ENCODE measurements around the gene FAM193B.
"Not testable (repeated sequence)": the region's sequence is repeated elsewhere in the genome, so short reads cannot be mapped to it uniquely, and the experiment has no call there.

FAM193B gene

DNA sequence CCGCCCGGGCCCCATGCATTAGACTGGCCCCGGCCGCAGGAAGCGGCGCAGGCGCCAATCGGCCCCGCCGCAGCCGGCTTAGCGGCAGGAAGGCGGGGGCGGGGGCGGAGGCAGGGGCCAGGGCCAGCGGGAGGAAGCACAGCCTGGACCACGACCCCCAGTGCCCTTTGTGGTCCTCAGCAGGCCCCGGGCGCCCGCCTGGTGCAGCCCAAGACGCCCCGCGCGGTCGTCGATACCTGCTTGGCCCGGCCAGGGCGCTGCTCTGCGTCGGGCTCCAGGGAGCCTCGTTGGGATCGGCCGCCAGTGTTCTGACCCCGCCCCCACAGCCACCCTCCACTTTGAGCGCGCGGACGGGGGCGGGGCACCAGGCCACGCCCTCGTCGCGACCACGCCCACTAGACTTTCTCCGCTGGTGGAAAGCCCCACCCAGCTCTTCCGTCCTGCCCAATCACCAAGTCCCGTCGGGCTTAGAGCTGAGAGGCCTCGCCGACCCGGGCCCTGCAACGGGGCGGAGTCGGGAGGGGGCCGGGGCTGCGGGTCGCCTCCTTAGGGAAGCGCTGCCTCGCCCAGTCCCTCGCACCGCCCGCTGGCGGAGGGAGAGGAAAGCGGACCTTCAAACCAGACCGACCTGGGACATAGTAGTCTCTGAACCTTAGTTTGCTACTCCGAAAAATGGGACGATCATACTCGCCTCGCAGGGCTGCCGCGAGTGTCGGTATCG is 56.9 kb downstream of the FAM193B start, which contains the start of gene PDLIM7:
Gene PDLIM7 (minus strand): TSS at position 313 of the 721 bp plus-strand sequence. CDS start 1,092 bp downstream, outside the sequence.
- peak; percentile 95 to 98 for DNase-seq

DNA sequence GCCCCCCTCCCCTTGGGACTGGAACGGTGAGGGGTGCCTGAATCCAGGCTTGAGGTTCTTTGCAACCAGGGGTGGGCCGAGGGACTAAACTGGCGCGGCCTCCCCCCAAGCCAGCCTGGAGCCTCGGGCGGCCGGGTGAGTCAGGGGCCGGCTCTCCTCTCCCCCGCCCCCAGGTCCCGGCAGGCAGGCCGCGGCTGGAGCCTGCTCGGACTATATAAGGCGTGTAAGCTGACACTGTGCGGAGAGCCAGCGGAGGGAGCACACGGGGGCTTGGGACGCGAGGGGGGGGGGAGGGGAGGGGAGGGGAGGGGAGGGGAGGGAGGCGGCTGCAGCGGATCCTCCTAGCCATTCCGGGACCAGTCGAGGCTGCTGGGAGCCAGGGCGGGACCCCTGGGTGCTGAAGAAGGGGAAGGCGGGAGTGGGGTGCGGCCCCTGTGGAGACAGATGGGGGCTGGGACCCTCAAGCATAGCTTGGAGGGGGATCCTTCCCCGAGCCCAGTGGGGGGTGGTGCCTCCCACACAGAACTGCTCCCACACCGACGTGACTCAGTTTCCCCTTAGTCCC is 57.6 kb downstream of the FAM193B start:
- peak in 1 of 2 donors; percentile 49 for DNase-seq

DNA sequence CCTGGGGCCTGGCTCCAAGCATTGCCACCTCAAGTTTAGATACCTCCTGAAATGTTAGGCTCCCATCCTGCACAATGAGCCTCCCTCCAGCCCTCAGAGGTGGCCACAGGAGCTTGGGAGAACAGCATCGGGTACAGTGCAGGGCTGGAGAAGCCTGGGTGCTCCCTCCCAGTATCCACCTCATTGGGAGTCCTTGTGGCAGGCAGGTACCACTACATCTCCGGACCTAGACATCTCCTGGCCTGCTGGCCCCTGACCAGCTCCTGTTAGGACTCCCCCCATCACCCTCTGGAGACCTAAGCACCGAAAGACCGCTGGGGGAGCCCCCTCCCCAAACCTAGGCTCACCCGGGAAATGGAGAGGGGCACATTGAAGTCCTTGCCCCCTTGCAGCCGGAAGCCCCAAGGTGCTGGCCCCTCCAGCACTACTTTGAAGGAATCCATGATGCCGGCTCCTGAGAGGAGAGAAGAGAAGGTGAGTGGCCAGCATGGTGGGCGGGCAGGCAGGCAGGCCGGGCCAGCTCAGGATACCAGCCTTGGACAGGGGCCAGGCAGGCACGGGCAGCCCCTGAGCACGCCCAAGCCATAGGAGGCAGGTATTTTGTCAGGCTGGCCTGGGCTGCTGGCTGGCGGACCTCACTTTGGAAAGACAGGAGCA is 58.2 kb downstream of the FAM193B start:
- DNase-seq: no peak

DNA sequence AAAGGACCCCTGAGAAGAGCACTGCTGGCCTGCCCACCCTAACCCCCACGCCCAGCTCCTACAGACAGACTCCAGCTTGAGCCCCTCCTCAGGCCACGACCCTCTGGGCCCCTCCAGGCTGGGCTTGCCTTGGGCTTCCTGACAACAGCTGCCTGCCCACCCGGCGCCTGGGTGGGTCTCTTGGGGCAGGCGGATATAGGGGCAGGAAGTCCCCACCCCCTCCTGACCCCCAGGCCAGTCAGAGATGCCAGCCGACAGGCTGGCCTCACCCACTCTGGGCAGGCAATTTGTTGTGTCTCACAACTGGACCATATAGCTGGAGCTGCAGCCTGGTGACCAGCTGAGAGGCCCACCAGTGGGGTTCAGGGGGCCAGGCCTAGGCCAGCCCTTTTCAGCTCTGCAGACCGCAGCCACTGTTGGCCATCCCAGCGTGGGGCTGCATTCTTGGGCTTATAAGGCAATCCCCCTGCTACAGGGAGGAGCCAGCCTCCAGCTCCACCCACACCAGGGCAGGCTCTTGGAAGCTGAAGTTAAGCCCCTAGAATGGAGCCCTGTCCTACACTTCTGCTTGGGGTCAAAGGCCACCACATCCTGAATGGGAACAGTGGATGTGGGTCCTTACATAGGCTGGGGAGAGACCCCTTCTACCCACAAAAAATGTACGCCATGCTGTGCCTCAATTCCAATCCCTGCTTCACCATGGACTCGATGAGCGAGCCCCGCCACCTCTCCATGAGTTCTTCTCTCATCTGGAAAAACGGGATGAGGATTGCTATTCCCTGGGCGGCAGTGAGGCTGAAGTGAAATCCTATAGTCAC is 58.9 kb downstream of the FAM193B start:
- DNase-seq: peak; percentile 50 to 58

DNA sequence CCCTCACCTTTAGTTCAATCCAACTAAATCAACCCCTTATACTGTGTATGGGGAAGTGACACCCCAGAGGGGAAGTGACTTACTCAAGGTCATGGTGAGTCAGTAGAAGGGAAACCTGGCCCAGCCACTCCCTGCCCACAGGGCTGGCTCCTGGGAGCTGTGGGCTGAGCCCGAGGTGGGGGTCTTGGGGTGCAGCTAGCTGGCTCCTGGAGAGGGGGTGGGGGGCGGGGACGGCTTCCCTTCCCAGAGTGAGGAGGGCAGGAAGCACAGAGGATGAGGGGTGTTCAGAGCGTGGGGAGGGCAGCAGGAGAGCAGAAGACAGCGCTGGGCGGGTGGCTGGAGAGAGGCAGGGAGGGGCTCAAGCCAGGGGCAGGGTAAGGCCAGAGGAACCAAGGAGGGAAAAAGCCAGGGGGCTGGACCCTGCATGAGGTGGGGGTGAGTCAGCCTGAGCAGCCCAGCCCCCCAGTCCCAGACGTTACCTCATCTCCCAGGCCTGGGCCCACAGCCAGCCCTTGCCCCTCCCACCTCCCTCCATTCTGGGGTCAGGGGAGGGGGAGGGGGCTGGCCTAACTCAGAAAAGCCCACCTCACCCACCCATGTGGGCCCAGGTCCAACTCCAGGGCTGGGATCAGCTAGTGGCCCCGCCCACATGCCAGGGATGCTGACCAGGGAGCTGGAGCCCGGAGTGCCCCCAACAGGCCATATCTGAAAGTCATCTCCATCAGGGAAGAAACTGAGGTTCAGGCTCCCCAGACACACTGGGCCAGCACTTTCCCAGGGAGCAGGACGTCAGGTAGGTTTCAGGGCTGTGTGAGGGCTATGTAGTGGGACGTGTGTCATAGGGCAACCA is 59.8 kb downstream of the FAM193B start:
- DNase-seq: peak; percentile 88 to 91

DNA sequence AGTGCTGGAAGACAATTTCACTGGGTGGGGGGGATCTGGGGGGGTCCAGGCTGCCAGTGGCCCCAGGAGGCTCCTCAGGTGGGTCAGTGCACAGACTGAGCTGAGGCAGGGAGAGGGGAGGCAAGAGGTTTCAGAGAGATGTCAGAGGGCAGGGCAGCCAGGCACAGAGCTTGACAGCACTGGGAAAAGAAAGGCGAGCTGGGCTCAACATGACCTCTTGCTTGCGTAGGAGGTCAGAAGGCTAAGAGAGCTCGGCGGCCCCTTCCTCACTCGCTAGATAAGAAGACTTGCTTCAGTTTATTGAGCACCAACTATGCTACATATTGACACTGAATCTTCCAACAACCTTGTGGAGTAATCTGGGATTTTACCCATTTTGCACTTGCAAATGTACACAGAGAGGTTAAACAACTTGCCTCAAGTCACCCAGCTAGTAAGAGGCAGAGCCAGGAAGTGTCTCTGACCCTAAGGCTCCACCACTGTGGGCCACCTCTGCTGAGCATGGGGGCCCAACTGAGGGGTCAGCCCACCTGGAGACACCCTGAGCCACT is 60.5 kb downstream of the FAM193B start:
- DNase-seq: peak; percentile 85 to 89

DNA sequence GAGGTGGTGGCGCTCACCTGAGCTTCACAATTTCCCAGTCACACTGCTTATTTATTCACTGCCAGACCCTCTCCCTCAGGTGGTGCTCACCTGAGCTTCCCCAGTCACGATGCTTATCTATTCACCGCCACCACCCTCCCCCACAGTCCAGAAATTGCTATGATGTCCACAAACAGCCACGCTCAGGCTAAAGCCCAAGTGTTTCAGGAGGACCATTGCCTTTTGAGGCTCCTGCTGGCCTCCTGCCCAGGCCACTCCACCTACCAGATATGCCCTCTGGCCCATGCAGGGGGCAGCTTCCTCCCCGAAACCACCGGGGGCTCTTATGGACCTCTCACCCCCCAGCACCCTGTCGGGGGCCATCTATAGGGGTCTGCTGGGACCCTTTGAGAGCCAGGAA is 61.5 kb downstream of the FAM193B start:
- DNase-seq: no peak

DNA sequence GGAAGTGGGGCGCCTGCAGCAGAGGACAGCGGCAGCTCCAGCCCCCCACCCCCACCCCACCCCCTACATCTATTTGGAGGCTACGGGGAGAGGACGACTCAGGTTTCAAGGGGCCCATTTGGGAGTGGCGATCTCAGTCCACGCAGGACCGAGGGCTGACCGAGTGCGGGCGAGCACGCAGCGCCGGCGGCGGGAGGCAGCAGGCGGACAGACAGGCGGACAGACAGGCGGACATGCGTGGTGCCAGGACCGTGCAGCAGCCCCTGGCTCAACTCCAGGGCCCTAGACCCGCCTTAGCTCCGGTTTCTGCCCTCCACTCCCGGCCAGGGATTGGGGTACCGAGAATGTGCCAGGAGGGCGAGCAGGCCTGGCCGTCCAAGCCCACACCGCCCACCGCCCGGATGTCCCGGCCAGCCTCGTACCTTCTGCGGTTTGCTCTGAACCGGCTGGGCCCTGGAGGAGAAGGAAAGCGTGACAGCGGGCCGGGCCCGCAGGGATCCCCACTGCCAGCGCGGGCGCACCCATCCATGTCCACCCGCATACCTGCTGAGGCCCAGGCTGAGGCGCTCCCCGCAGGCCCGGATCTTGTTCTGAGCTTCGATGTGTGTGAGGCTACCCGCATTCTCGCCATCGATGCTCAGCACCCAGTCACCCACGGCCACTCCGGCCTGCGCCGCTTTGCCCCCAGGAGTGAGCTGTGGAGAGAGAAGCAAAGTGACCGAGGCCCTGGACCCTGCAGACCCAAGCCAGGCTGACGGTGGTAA is 62.2 kb downstream of the FAM193B start:
- no peak for DNase-seq

DNA sequence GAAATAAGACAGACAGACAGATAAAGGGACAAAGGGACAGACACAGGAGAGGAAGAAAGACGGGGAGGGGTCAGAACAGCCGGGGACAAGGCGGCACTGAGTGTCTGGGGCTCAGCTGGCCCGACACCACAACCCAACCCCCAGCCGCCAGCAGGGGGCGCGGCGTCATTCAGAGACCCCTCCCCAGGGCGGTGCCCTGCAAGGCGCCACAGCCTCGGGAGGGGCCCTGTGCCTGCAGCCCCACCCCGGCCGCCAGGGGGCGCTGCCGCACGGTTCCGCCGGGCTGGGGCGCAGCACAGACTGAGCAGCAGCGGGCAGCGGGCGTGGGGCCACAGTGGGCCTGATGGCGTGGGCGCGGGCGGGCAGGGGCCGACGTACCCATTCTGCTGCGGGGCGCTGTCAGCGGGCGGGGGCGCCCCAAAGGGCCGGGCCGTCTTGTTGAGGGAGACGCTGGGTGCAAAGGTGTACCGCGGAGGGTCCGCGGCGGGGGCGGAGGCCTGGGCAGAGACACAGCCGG is 62.9 kb downstream of the FAM193B start:
- no peak for DNase-seq

DNA sequence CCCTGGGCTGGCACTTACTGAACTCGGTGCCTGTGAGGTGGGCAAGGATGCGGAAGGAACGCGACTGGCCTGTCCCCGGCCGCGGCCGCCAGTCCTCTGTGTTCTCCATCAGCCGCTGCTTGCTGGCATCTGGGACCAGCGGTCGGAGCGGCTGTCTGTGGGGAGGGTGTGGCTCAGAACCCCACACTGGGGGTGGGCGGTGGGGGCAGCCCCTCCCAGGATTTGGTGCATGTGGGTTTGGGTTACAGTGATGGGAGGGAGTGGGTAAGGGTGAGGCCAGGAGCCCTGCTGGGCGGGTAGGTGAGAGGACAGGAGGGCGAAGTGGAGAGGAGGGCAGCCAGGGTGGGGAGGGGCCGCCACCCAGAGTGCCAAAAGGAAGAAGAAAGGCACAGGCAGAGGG is 63.4 kb downstream of the FAM193B start:
- no peak for DNase-seq

DNA sequence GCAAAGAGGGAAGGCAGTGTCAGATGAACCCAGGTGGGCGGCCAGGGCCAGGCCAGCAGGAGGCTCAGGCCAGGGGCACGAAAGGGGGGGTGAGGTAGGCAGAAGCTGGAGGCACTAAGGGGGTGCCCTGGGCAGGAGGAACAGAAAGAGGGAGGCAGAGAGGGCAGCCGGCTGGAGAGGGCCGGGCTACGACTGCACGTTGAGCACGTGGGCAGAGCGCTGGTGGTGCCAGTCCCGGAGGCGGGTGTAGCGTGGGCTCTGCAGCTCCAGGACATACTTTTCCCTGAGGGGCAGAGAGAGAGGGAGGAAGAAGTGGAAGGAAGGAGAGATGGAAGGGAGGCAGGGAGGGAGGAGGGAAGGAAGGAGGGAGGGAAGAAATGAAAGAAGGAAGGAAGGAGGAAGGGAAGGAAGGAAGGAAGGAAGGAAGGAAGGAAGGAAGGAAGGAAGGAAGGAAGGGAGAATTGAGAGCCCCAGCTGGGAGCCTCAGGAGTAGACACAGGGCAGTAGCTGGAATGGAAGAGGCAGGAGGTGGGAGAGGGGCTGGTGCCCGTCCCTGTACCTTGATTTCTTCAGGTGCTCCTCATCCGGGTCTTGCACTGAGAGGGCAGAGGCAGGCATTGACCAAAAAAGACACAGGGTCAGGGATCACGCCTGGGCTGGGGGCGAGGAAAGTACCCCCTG is 63.9 kb downstream of the FAM193B start:
- DNase-seq: no peak

DNA sequence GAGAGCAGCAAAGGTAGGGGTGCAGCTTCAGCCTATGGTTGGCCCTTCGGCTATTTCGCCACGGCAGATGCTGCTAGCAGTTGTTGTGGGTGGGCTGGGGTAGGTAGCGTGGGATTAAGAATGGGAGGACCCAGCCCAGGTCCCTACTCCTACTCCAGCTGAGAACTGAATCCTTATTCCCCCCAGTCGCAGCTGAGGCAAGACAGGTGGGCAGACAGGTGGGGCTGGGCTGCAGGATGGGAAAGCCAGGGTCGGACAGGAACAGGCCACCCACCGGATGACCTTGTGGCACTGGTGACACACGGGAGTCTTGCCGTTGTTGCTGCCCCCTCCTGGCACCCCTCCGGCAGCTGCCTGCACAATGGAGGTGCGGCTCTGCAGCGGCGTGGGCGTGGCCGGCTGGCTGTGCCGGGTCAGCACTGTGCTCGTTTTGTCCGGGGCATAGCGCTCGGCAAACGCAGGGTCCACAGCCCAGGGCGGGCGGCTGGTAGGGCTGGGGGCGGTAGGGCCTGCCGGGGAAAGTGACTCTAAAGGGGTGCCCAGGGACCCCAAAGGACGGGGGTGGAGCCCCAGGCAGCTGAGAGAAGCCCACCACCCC is 65.1 kb downstream of the FAM193B start:
- no peak for DNase-seq

DNA sequence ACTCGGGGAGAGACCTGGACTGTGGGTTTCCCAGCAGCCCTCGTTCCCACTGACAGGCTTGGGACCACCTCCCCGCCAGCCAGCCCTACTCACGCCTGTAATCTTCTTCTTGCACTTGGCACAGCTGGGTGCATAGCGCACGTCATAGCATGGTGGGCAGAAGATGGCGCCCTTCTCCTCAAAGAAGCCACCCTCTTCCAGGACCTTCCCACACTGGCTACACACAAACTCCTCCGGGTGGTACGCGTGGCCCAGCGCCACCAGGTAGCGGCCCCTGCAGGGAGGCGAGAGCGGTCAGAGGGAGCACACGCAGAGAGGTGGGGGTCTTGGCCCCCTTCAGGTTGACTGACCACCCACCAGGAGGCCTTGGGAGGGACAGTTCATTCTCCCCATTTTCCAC is 66.4 kb downstream of the FAM193B start:
- DNase-seq: no peak

DNA sequence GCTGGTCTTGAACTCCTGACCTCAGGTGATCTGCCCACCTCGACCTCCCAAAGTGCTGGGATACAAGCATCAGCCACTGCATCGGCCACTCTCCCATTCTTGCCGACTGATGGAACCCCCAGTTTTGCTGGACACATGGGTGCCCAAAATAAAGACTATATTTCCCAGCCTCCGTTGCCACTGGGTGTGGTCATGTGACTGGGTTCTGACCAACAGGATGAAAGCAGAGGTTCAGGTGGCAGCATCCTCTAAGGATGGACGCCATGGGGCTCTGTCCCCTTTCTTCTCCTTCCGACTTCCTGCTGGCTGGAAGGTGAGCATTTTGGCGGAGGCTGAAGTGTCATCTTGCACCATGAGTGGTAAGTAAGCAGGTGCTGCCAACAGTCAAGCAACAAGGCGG is 67.2 kb downstream of the FAM193B start:
- DNase-seq: no peak

DNA sequence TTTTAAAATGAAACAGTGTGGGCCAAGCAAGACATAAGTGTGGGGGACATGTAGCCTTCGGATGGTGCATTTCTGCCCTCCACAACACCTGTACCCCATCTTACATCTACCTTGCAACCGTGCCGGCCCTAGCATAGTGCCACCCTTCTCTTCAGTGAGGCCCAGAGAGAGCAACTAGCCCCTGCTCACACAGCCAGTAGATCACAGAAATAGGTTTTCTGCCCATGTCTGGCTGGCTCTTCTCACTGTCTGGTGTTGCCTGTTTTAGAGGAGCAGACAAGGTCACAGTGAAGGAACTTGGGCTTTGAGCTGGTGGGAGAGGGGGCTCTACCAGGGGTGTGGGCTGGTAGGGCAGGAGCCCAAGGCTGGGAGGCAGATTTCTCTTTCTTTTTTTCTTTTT is 68.1 kb downstream of the FAM193B start:
- no peak for DNase-seq

DNA sequence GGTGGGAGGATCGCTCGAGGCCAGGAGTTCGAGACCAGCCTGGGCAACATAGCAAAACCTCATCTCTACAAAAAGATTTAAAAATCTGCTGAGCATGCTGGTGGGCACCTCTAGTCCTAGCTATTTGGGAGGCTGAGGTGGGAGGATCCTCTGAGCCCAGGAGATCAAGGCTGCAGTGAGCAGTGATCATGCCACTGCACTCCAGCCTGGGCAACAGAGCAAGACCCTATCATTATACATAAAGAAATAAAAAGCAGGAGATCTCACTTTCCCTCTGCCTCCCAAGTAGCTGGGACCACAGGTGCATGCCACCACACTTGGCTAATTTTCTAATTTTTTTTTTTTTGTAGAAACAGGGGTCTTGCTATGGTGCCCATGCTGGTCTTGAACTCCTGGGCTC is 68.6 kb downstream of the FAM193B start:
- not testable (repeated sequence) for DNase-seq

DNA sequence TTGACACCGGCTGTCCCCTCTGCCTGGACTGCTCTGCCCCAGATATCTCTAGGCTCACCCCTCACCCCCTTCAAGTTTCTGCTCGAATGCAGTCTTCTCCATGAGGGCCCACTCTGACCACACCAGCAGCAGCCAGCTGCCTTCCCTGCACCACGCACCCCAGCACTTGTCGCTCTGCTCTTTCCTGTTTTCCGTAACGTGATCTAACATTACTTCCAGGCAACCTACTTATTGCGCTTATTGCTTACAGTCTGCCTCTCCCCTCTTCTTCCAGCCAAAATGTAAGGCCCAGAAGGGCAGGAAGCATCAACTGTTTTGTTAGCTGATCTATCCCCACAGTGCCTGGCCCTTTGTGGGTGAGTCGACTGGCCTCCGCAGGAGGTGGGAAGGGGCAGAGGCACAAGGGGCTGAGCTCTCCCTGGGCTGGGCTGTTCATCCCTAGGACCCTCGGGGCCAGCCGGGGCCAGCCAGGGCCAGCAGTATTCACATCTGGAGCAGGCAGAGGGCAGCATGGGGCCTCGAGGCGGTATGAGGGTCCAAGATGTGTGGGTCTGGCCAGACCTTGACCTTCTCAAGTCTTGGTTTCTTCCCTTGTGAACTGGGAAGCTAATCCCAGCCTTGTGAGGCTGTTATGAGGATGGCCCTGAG is 69.3 kb downstream of the FAM193B start:
- DNase-seq: no peak

DNA sequence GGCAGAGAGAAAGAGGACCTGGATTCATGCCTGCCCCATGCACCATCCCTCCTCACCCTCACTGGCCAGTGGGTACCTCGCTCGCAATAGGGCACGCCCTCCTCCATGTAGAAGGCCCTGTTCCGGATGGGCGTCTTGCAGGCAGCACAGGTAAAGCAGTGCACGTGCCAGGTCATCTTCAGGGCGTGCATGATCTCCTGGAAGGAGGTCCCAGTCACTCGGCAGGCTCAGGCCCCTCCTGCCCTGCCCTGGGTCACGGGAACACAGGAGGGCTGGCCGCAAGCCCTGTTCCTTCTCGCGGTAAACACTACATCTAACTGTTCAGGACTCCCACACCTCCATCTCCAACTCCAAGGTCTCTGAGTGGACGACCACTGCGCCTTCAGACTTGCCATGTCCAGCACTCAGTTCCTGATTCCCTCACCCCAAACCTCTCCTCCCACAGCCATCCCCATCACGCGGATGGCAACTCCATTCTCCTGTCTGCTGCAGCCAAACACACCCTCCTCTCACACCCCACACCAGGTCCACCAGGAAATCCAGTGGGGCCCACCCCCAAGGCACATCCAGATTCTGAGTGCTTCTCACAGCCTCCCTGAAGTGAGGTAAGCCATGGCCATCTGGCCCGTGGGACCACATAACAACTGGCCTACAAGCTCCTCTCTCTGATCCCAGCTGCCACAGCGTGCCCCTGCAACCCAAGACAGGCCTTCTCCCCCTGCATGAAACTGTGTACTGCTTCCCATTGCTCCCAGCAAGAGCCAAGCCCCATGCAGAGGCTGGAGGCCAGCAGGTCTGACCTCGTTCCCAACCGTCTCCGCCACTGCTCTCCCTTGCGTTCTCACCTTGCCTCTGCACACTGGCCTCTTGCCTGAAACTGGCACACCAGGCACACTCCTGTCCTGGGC is 70.1 kb downstream of the FAM193B start:
- DNase-seq: no peak

All from inflammatory macrophage treated with lipopolysaccharide for 1 hour (primary cell).